Kidney (tissue), 14 donors: Measurements from ENCODE around the gene IL17B. TPM values are rescaled to one million over a fixed set of nuclear protein-coding genes. Genes with fewer than 3 reads are reported as not detected.

Experiments used
- DNase-seq, 5 donors: peaks; one replicate each; pipeline ENCODE4 v3.0.0-alpha.2; 2013 to 2020
- FAIRE-seq: peaks from 2 replicates; lab custom pipeline; 2012; peaks lifted over from hg19 to GRCh38; lab: Jason Lieb, UNC
- H3K27ac ChIP-seq, 2 donors: one replicate each; pipeline ENCODE4 v1.7.0; 2013; ENCODE audit warnings: low read depth in 2 of 2, low read length in 2 of 2, inconsistent platforms in 1 of 2
- H3K27me3 ChIP-seq: one replicate; pipeline ENCODE4 v1.7.1; 2013; ENCODE audit warnings: low read length, inconsistent platforms; ENCODE audit not compliant: control insufficient read depth, insufficient read depth
- H3K36me3 ChIP-seq, 3 donors: one replicate each; pipeline versions ENCODE4 v1.7.0 to v1.7.1; 2013; ENCODE audit warnings: low read length in 3 of 3, control low read depth in 1 of 3, inconsistent platforms in 1 of 3; ENCODE audit not compliant: insufficient read depth in 3 of 3, control insufficient read depth in 2 of 3
- H3K4me1 ChIP-seq, 3 donors: one replicate each; pipeline versions ENCODE4 v1.7.0 to v1.7.1; 2013; ENCODE audit warnings: low read length in 3 of 3, inconsistent platforms in 1 of 3, low read depth in 1 of 3; ENCODE audit not compliant: control insufficient read depth in 2 of 3, insufficient read depth in 2 of 3
- H3K4me3 ChIP-seq, 3 donors: one replicate each; pipeline versions ENCODE4 v1.7.0 to v1.8.1; 2013; ENCODE audit warnings: low read length in 3 of 3, control low read depth in 1 of 3, inconsistent platforms in 1 of 3
- H3K9ac ChIP-seq, 3 donors: one replicate each; pipeline versions ENCODE4 v1.7.0 to v1.7.1; 2013; ENCODE audit warnings: low read length in 3 of 3, control low read depth in 1 of 3, inconsistent platforms in 1 of 3
- H3K9me3 ChIP-seq, 3 donors: one replicate each; pipeline versions ENCODE4 v1.7.0 to v1.7.1; 2013; ENCODE audit warnings: low read length in 3 of 3, control low read depth in 1 of 3, inconsistent platforms in 1 of 3; ENCODE audit not compliant: control insufficient read depth in 2 of 3, insufficient read depth in 1 of 3
- intact Hi-C: fragments of 100-400 bp; cut with DNase I; formaldehyde crosslinking; loops from one replicate; pipeline ENCODE4 v1.11.1; 2022
- polyA plus RNA-seq: library from polyadenylated mRNA; stranded (reverse); fragments of 350-450 nt; fragmentation: Illumina TruSeq; extraction: RNeasy Lipid Tissue Mini Kit (QIAGEN cat#74804); gene quantifications from one replicate; pipeline ENCODE4 v1.2.3, GENCODE V29; 2014; ENCODE audit warnings: low read depth, low replicate concordance; ENCODE audit not compliant: insufficient read depth
- total RNA-seq: library from RNA; stranded (reverse); fragmentation: NEBNext Ultra II Directional; extraction: Animal tissue kit (Norgen Biotek cat#: 25700); gene quantifications from one replicate; pipeline ENCODE4 v1.2.1, GENCODE V29; 2021
- TF ChIP-seq, protein P1 (sequence below): IDR thresholded peaks from 3 replicates; pipeline ENCODE4 v1.5.1; 2012; ENCODE audit warnings: mild to moderate bottlenecking, moderate library complexity, borderline replicate concordance; ENCODE audit not compliant: insufficient read depth; ENCODE audit errors: extremely low read depth
- donor health status: control.
- donor health status: control.
- donor health status: control.
- donor health status: control.
- donor health status: control.
- donor health status: DM: yes; HTN: yes; CAD: no.
- donor health status: Normal renal cell carcinoma (clear cell type).

The IL17B gene
- total and polyA plus RNA-seq, 2 donors from 2014 or later, result 1.4 to 4.7 TPM

GRCh38 chr5:149411738-149412519 is 32.8 kb upstream of the IL17B start:
- peak overlapping the region in 1 of 3 donors; percentile 51 for H3K9ac ChIP-seq
- peaks cover 0 to 9% (median 0%) of the 10 kb centered on the region in 3 donors for H3K4me1 ChIP-seq
- H3K36me3 ChIP-seq, result peaks cover 0 to 4% (median 0%) of the 10 kb centered on the region in 3 donors
- intact Hi-C loops, result no loop called here
- peak overlapping the region in 2 of 3 donors; percentile 20 to 38 for H3K4me3 ChIP-seq
- TF ChIP-seq, protein P1, sequence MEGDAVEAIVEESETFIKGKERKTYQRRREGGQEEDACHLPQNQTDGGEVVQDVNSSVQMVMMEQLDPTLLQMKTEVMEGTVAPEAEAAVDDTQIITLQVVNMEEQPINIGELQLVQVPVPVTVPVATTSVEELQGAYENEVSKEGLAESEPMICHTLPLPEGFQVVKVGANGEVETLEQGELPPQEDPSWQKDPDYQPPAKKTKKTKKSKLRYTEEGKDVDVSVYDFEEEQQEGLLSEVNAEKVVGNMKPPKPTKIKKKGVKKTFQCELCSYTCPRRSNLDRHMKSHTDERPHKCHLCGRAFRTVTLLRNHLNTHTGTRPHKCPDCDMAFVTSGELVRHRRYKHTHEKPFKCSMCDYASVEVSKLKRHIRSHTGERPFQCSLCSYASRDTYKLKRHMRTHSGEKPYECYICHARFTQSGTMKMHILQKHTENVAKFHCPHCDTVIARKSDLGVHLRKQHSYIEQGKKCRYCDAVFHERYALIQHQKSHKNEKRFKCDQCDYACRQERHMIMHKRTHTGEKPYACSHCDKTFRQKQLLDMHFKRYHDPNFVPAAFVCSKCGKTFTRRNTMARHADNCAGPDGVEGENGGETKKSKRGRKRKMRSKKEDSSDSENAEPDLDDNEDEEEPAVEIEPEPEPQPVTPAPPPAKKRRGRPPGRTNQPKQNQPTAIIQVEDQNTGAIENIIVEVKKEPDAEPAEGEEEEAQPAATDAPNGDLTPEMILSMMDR, result no peak
- DNase-seq, result no peak
- no peaks in the 10 kb centered on the region for H3K27me3 ChIP-seq
- peak overlapping the region in 1 of 2 donors; percentile 81 for H3K27ac ChIP-seq
- H3K9me3 ChIP-seq, result no peaks in the 10 kb centered on the region
- no peak for FAIRE-seq

GRCh38 chr5:149410721-149411432 is 31.8 kb upstream of the IL17B start:
- FAIRE-seq, result no peak
- H3K9me3 ChIP-seq, result no peaks in the 10 kb centered on the region
- H3K27ac ChIP-seq, result peak overlapping the region in 1 of 2 donors; percentile 81
- TF ChIP-seq, protein P1, result no peak
- peaks cover 0 to 4% (median 0%) of the 10 kb centered on the region in 3 donors for H3K36me3 ChIP-seq
- peak overlapping the region in 2 of 3 donors; percentile 63 to 73 for H3K4me3 ChIP-seq
- no peak for DNase-seq
- H3K9ac ChIP-seq, result peak overlapping the region in 2 of 3 donors; percentile 2 to 6
- intact Hi-C loops, result no loop called here
- H3K4me1 ChIP-seq, result peaks cover 0 to 9% (median 0%) of the 10 kb centered on the region in 3 donors
- no peaks in the 10 kb centered on the region for H3K27me3 ChIP-seq

DNA sequence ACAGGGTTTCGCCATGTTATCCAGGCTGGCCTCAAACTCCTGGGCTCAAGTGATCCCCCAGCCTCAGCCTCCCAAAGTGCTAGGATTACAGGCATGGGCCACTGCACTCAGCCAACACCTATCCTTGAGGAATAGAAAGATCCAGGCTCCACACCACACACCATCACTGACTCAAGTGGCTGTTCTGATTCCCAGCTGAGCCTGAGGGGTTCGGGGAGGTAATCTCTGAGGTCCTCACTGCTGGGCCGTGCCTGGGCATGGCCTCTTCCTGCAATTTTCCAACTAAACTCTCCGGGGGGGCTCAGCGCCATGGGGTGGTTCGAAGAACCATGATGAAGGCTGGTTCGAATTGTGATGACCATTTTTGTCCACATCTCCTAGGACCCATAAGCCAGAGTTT is 31.0 kb upstream of the IL17B start:
- peak overlapping the region; percentile 51 to 79 for H3K27ac ChIP-seq
- H3K36me3 ChIP-seq, result peaks cover 0 to 4% (median 0%) of the 10 kb centered on the region in 3 donors
- no peaks in the 10 kb centered on the region for H3K27me3 ChIP-seq
- intact Hi-C loops, result no loop called here
- TF ChIP-seq, protein P1, result no peak
- H3K4me1 ChIP-seq, result peaks cover 0 to 6% (median 0%) of the 10 kb centered on the region in 3 donors
- DNase-seq (no peak), FAIRE-seq (no peak)
- H3K9ac ChIP-seq, result peak overlapping the region in 2 of 3 donors; percentile 46 to 48
- H3K9me3 ChIP-seq, result no peaks in the 10 kb centered on the region
- peak overlapping the region in 2 of 3 donors; percentile 63 to 73 for H3K4me3 ChIP-seq
